A549 (cell line): ENCODE results near the gene DYNLT2. TPM values are rescaled to one million over a fixed set of nuclear protein-coding genes. Genes with fewer than 3 reads are reported as not detected.

Experiments used
- ATAC-seq, 2 experiments: fragments of 200-7000 bp in 1 of 2; fragments of >200 bp in 1 of 2; cut with Nextera tagmentation in 1 of 2; cut with Tn5 transposase in 1 of 2; 3 replicates each; pipeline versions ENCODE4 v1.8.0 to v1.9.1; 2018 to 2020; ENCODE audit warnings: mild to moderate bottlenecking in 1 of 2, moderate library complexity in 1 of 2
- CTCF ChIA-PET: fragments of 300-600 bp; sonication (Branson Sonifier 250); formaldehyde crosslinking; extraction: SDS; loops from one replicate; lab custom pipeline; 2021; ENCODE audit warnings: antibody characterized with exemption, inconsistent platforms; lab: Yijun Ruan, JAX
- POLR2A ChIA-PET: fragments of 350-600 bp; formaldehyde crosslinking; extraction: SDS; loops from one replicate; lab custom pipeline; 2021; ENCODE audit warnings: antibody characterized with exemption, inconsistent platforms; lab: Yijun Ruan, JAX
- DNase-seq, 2 experiments: peaks; one replicate each; pipeline versions ENCODE4 v3.0.0 to v3.0.0-alpha.2; 2011 to 2016; ENCODE audit warnings: low read depth in 1 of 2, low spot score in 1 of 2
- FAIRE-seq: peaks from 2 replicates; lab custom pipeline; 2011; peaks lifted over from hg19 to GRCh38; lab: Jason Lieb, UNC
- H3K27ac ChIP-seq, 2 experiments: fragments of >200 bp; sonication (Bioruptor Twin); formaldehyde crosslinking; 3 replicates each; pipeline ENCODE4 v1.5.1; 2016 to 2017
- H3K4me1 ChIP-seq: fragments of >200 bp; sonication (Bioruptor Twin); formaldehyde crosslinking; 3 replicates; pipeline ENCODE4 v1.6.1; 2016
- H3K4me2 ChIP-seq: fragments of >200 bp; sonication (Bioruptor Twin); formaldehyde crosslinking; 3 replicates; pipeline ENCODE4 v1.6.1; 2016
- H3K4me3 ChIP-seq: fragments of >200 bp; sonication (Bioruptor Twin); formaldehyde crosslinking; 3 replicates; pipeline ENCODE4 v1.5.1; 2016
- H3K9me3 ChIP-seq: fragments of >200 bp; sonication (Bioruptor Twin); formaldehyde crosslinking; 3 replicates; pipeline ENCODE4 v1.6.1; 2016
- BCL3 ChIP-seq: fragments of >200 bp; sonication (Bioruptor Twin); formaldehyde crosslinking; IDR thresholded peaks from 3 replicates; pipeline ENCODE4 v1.6.1; 2016
- BHLHE40 ChIP-seq: IDR thresholded peaks from 2 replicates; pipeline ENCODE4 v1.6.1; 2012; ENCODE audit warnings: low read depth, low read length, inconsistent platforms
- CBX2 ChIP-seq: fragments of 200-600 bp; sonication (generic); IDR thresholded peaks from 2 replicates; pipeline ENCODE4 v1.6.1; 2016; ENCODE audit warnings: low read depth, mild to moderate bottlenecking, borderline replicate concordance
- CBX8 ChIP-seq: fragments of 200-600 bp; sonication (generic); IDR thresholded peaks from 2 replicates; pipeline ENCODE4 v1.6.1; 2016
- CEBPB ChIP-seq, 2 experiments: fragments of >200 bp in 1 of 2; sonication (Bioruptor Twin) in 1 of 2; formaldehyde crosslinking in 1 of 2; IDR thresholded peaks; 2 replicates each; pipeline ENCODE4 v1.6.1; 2012 to 2016
- CHD2 ChIP-seq: fragments of 150-350 bp; IDR thresholded peaks from 2 replicates; pipeline ENCODE4 v1.6.1; 2014; ENCODE audit warnings: low read length; ENCODE audit not compliant: partially characterized antibody
- E2F6 ChIP-seq: IDR thresholded peaks from 2 replicates; pipeline ENCODE4 v1.6.1; 2012; ENCODE audit warnings: low read depth, borderline replicate concordance
- ELK1 ChIP-seq: fragments of 150-350 bp; IDR thresholded peaks from 2 replicates; pipeline ENCODE4 v1.6.1; 2014; ENCODE audit warnings: low read depth, mild to moderate bottlenecking, low read length
- EP300 ChIP-seq, 2 experiments: fragments of >200 bp; sonication (Bioruptor Twin); formaldehyde crosslinking; IDR thresholded peaks; 2 replicates in 1 of 2; 3 replicates in 1 of 2; pipeline ENCODE4 v1.6.1; 2016 to 2017
- FOSL2 ChIP-seq, 2 experiments: fragments of 450-650 bp in 1 of 2; fragments of >200 bp in 1 of 2; sonication (Bioruptor Twin) in 1 of 2; formaldehyde crosslinking; IDR thresholded peaks; 2 replicates each; pipeline versions ENCODE4 v1.5.0 to v1.6.1; 2016 to 2020; ENCODE audit warnings: mild to moderate bottlenecking in 1 of 2, moderate library complexity in 1 of 2
- HMGXB4 ChIP-seq: fragments of 250-450 bp; sonication (Bioruptor Pico); IDR thresholded peaks from 2 replicates; pipeline ENCODE4 v1.5.0; 2021; ENCODE audit warnings: mild to moderate bottlenecking, moderate library complexity, borderline replicate concordance
- HOXB5 ChIP-seq: fragments of 250-450 bp; sonication (Bioruptor Pico); IDR thresholded peaks from 2 replicates; pipeline ENCODE4 v1.5.0; 2020; ENCODE audit warnings: mild to moderate bottlenecking, moderate library complexity
- JUNB ChIP-seq: fragments of >200 bp; sonication (Bioruptor Twin); formaldehyde crosslinking; IDR thresholded peaks from 2 replicates; pipeline ENCODE4 v1.6.1; 2016
- KDM5A ChIP-seq: fragments of 200-600 bp; sonication (generic); IDR thresholded peaks from 2 replicates; pipeline ENCODE4 v1.6.1; 2016; ENCODE audit warnings: antibody characterized with exemption, mild to moderate bottlenecking
- MAFK ChIP-seq: fragments of 450-650 bp; IDR thresholded peaks from 2 replicates; pipeline ENCODE4 v1.6.1; 2014; ENCODE audit not compliant: partially characterized antibody
- MYC ChIP-seq: IDR thresholded peaks from 2 replicates; pipeline ENCODE4 v1.6.1; 2012; ENCODE audit warnings: mild to moderate bottlenecking, inconsistent platforms, low read length, improper control_type of control experiment, borderline replicate concordance
- NFE2L2 ChIP-seq: fragments of 150-350 bp; conservative IDR thresholded peaks from 2 replicates; pipeline ENCODE4 v1.6.1; 2014; ENCODE audit warnings: low read length
- NPAS2 ChIP-seq: fragments of 250-450 bp; sonication (Bioruptor Pico); IDR thresholded peaks from 2 replicates; pipeline ENCODE4 v1.8.0; 2022; ENCODE audit warnings: mild to moderate bottlenecking, moderate library complexity, borderline replicate concordance
- PBX3 ChIP-seq: IDR thresholded peaks from 2 replicates; pipeline ENCODE4 v1.6.1; 2012
- PHF8 ChIP-seq: fragments of 200-600 bp; sonication (generic); IDR thresholded peaks from 2 replicates; pipeline ENCODE4 v1.6.1; 2016; ENCODE audit warnings: low read depth, mild to moderate bottlenecking, antibody characterized with exemption, moderate library complexity, borderline replicate concordance
- POLR2AphosphoS2 ChIP-seq: conservative IDR thresholded peaks from 2 replicates; pipeline ENCODE4 v1.6.1; 2012; ENCODE audit warnings: low read length, improper control_type of control experiment, inconsistent platforms
- RAD21 ChIP-seq, 2 experiments: fragments of >200 bp in 1 of 2; sonication (Bioruptor Twin) in 1 of 2; formaldehyde crosslinking in 1 of 2; IDR thresholded peaks in 1 of 2; conservative IDR thresholded peaks in 1 of 2; 2 replicates in 1 of 2; 3 replicates in 1 of 2; pipeline ENCODE4 v1.6.1; 2012 to 2018; ENCODE audit warnings: inconsistent platforms in 1 of 2
- RCOR1 ChIP-seq: fragments of 150-350 bp; IDR thresholded peaks from 2 replicates; pipeline ENCODE4 v1.6.1; 2014; ENCODE audit warnings: antibody characterized with exemption, low read length, low read depth
- SREBF2 ChIP-seq: fragments of 450-650 bp; IDR thresholded peaks from 2 replicates; pipeline ENCODE4 v1.6.1; 2014; ENCODE audit warnings: mild to moderate bottlenecking, moderate library complexity
- ZSCAN20 ChIP-seq: fragments of 250-450 bp; sonication (Bioruptor Pico); IDR thresholded peaks from 2 replicates; pipeline ENCODE4 v1.8.0; 2022; ENCODE audit warnings: mild to moderate bottlenecking, moderate library complexity
- WGBS: methylation state at CpG from one replicate; pipeline ENCODE4 v1.1.6; 2017; ENCODE audit errors: missing lambda C conversion rate; 5-methylcytosine and 5-hydroxymethylcytosine counted together
- polyA plus RNA-seq, 4 experiments: library from polyadenylated mRNA; depleted of rRNA in 3 of 4; stranded (reverse); fragments of >200 nt; fragmentation: RNase III in 1 of 4; extraction: RNeasy Plus Mini Kit Qiagen cat#74134 plus additional on column Dnase treatment in 1 of 4; gene quantifications; 2 replicates in 3 of 4; 3 replicates in 1 of 4; pipeline ENCODE4 v1.2.3, GENCODE V29; 2011 to 2017

Gene DYNLT2
- polyA plus RNA-seq, 2 of the 4 experiments (the other 2 are of a cell fraction): 1.1 to 2.0 TPM

- no peak for TF ChIP-seq BCL3
- TF ChIP-seq ELK1: no peak
- no peak for TF ChIP-seq JUNB
- no peak for TF ChIP-seq CBX2
- no peak for TF ChIP-seq FOSL2 (IDR thresholded peaks at IDR 0.05)
- TF ChIP-seq FOSL2 (CRISPR knock-in tag; IDR thresholded peaks at IDR 0.05): no peak
Measured at GRCh38 chr6:169719117-169719516, 32.3 kb downstream of the DYNLT2 start (continued).

- 90% methylated on average over 9 of the region's 9 CpGs for WGBS
- H3K9me3 ChIP-seq: no peaks in the 10 kb centered on the region
- 0 out of 3 replicates have a peak, but pooled peaks cover 6% of the 10 kb centered on the region for H3K4me1 ChIP-seq
- no peak overlapping the region for H3K4me2 ChIP-seq
- CTCF ChIA-PET: interaction anchor here (0.6 kb wide), 1 partner anchor 818 kb away, joined by 3 read pairs; no protein-coding TSS in a partner anchor
- FAIRE-seq (no peak), ATAC-seq (no peak), DNase-seq (no peak)
- POLR2A ChIA-PET: no interaction called here
- H3K4me3 ChIP-seq: no peak overlapping the region
- TF ChIP-seq JUNB (no peak), SREBF2 (no peak), KDM5A (no peak), RCOR1 (no peak), BCL3 (no peak), ZSCAN20 (CRISPR knock-in tag) (no peak), EP300 (IDR thresholded peaks at IDR 0.05) (no peak), RAD21 (conservative IDR thresholded peaks at IDR 0.05 in 1 of 2, IDR thresholded peaks at IDR 0.05 in 1 of 2) (no peak), CEBPB (IDR thresholded peaks at IDR 0.05) (no peak), NFE2L2 (no peak), E2F6 (no peak), PHF8 (no peak)
- H3K27ac ChIP-seq: no peak overlapping the region
Measured at GRCh38 chr6:169714595-169714994, 36.8 kb downstream of the DYNLT2 start.

GRCh38 chr6:169714178-169714577 lies 37.2 kb downstream of the DYNLT2 start:
- FAIRE-seq: no peak
- no peak overlapping the region for H3K27ac ChIP-seq
- no peak for ATAC-seq
- no peak for DNase-seq
- 72% methylated on average over 2 of the region's 2 CpGs for whole genome bisulfite sequencing
- H3K4me3 ChIP-seq: no peak overlapping the region
- CTCF ChIA-PET: no interaction called here
- no peak overlapping the region for H3K4me2 ChIP-seq
- H3K4me1 ChIP-seq: 0 out of 3 replicates have a peak, but pooled peaks cover 2% of the 10 kb centered on the region
- POLR2A ChIA-PET: no interaction called here
- H3K9me3 ChIP-seq: no peaks in the 10 kb centered on the region
- TF ChIP-seq POLR2AphosphoS2 (no peak), CEBPB (IDR thresholded peaks at IDR 0.05) (no peak), FOSL2 (IDR thresholded peaks at IDR 0.05) (no peak), FOSL2 (CRISPR knock-in tag; IDR thresholded peaks at IDR 0.05) (no peak), BHLHE40 (no peak), HMGXB4 (CRISPR knock-in tag) (no peak), ZSCAN20 (CRISPR knock-in tag) (no peak), CBX8 (no peak), ELK1 (no peak), EP300 (IDR thresholded peaks at IDR 0.05) (no peak), E2F6 (no peak), MAFK (no peak), NPAS2 (CRISPR knock-in tag) (no peak), PBX3 (no peak), CHD2 (no peak), HOXB5 (CRISPR knock-in tag) (no peak), MYC (no peak)
